D341Med (cell line): ENCODE measurements around the gene ITGB4.

ENCODE experiments used
- DNase-seq: peaks from one replicate; pipeline ENCODE4 v3.0.0; 2012; ENCODE audit warnings: low spot score

Gene ITGB4

DNA sequence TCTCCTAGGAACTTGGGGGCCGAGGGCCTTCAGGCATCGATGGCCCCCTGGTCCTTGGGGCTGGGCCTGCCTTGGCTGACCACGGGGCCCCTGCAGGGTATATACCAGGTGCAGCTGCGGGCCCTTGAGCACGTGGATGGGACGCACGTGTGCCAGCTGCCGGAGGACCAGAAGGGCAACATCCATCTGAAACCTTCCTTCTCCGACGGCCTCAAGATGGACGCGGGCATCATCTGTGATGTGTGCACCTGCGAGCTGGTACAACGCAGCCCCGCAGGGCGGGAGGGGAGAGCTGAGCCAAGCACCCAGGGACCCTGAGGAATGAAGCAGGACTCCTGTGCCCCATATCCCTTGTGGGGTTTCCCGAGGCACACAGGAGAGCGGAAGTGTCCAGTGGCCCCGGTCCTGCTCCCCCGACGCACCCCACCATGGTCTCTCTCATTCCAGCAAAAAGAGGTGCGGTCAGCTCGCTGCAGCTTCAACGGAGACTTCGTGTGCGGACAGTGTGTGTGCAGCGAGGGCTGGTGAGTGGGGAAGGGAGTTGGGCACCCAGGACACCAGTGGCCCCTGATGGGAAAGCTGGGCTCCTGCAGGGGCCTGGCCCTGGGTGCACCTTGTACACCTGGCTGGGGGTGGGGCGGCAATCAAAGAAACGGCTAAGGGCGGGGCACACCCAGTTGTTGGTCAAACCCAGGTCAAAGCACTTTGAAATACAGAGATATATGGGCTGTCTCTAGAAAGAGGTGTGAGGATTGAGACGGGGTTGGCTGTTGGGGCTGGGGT, 10.6 kb downstream of the ITGB4 start:
- DNase-seq: no peak

- no peak for DNase-seq
Measured at GRCh38 chr17:75733471-75733870, 12.2 kb downstream of the ITGB4 start.

DNA sequence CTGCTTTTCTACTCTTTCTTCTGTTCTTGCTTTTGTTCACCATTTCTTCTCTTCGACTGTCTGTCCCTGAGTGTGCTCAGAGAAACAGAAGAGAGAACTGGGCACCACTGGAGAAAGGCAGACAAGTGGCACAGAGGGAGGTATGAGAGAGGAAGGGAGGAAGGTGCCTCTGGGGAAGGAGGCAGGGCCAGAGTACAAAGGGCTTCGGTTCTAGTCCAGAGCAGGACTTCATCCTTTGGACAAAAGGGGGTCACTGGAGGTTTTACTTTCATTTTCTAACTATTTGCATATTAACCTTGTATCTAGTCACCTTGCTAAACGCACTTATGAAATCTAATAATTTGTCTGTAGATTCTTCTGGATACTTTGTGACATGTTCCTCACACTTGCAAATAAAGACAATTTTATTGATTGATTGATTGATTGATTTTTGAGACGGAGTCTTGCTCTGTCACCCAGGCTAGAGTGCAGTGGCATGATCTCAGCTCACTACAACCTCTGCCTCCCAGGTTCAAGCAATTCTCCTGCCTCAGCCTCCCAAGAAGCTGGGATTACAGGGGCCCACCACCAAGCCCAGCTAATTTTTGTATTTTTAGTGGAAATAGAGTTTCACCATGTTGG, 13.5 kb downstream of the ITGB4 start:
- no peak for DNase-seq

DNA sequence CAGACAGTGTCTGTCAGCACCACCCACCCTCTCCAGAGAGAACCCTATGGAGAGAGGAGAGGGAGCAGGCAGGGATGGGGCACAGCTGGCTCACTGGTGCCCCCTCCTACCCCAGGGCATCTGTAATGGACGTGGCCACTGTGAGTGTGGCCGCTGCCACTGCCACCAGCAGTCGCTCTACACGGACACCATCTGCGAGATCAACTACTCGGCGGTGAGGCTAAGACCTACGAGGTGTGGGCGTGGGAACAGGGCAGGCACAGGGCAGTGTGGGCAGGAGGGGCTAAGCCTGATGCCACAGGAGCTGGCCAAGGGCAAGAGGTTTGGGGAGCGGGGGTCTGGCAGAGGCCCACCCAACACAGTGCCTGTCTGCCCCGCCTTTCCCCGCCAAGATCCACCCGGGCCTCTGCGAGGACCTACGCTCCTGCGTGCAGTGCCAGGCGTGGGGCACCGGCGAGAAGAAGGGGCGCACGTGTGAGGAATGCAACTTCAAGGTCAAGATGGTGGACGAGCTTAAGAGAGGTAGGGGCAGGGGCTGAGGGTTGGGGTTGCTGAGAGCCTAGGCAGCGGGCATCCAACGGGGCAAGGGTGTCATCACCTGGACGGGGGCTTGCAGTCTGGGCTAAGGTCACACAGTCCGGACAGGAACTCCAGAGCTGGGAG, 15.0 kb downstream of the ITGB4 start:
- no peak for DNase-seq

GRCh38 chr17:75737133-75737962, 16.1 kb downstream of the ITGB4 start:
- DNase-seq: no peak

DNA sequence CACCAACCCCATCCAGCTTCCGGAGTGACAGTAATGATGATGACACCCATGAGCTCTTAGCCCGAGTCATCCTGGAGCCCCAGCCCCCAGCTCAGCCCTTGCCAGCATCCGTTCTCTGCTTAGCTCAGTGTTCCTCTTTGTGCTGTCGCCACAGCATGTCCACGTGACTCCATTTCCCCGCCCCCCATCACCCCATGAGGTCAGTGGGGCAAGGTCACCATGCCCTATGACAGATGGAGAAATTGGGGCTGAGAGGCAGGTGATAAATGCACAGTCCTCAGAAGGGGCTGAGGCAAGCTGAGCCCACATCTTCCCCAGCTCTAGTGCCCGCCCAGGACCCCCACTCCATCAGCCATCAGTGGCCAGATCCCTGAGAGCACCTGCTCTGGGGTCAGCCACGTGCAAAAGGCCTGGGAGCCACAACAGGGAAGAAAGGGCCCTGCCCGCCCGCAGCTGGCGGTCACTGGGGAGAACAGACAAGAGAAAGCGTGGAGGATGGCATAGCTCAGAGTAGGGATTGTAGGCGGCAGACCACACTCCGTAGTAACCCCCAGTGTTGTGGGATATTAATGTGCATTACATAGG, 17.1 kb downstream of the ITGB4 start:
- DNase-seq: no peak

- DNase-seq: no peak
Measured at GRCh38 chr17:75739174-75739573, 17.9 kb downstream of the ITGB4 start.

DNA sequence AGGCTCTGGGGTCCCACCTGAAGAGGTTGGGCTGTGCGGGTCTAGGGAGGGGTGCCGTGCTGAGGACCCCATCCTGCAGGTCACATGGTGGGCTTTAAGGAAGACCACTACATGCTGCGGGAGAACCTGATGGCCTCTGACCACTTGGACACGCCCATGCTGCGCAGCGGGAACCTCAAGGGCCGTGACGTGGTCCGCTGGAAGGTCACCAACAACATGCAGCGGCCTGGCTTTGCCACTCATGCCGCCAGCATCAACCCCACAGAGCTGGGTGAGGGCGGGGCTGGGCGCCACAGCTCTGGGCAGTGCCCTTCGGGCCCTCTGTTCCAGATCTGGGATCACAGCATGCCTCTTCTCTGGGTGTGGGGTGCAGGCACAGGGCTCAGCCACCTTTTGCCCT, 18.5 kb downstream of the ITGB4 start:
- DNase-seq: no peak

GRCh38 chr17:75740215-75740614, 19.0 kb downstream of the ITGB4 start:
- DNase-seq: no peak

DNA sequence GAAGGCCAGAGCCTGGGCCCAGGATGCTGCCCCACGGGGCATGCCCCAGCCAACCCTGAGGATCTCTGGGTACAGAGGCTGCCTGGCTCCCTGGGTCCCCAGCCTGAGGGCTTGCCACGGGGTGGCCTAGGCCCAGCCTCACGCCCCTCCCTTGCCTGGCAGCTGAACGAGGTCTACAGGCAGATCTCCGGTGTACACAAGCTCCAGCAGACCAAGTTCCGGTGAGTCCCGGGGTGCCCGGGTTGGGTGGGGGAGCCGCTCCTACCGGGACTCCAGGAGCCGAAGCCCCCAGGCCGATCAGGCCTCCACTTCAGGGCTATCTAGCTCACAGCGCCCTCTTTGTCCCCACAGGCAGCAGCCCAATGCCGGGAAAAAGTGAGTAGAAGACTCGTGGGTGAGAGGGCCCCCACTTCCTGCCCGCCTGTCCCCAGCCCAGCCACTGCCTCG, 19.4 kb downstream of the ITGB4 start:
- DNase-seq: no peak

GRCh38 chr17:75742337-75742736, 21.1 kb downstream of the ITGB4 start:
- DNase-seq: no peak

DNA sequence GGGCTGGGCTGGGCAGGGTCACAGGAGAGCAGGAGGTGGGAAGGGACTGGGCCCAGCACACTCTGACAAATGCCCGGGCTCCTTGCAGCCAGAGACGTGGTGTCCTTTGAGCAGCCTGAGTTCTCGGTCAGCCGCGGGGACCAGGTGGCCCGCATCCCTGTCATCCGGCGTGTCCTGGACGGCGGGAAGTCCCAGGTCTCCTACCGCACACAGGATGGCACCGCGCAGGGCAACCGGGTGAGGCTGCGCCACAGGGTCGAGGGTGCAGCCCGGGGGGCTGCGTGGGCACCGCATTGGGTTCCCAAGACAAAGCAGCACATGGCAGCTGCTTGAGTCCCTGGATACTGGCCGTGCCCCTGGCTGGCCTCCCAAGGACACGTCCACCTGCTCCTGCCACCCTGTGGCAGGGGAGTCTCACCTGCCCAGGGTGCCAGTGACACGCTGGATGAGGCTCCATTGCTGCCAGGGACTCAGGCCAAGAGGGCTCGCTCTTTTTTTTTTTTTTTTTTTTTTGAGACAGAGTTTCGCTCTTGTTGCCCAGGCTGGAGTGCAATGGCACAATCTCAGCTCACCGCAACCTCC, 22.5 kb downstream of the ITGB4 start:
- no peak for DNase-seq

GRCh38 chr17:75748706-75749105, 27.4 kb downstream of the ITGB4 start:
- DNase-seq: no peak

- DNase-seq: peak; percentile 93
Measured at GRCh38 chr17:75749545-75750389, 28.5 kb downstream of the ITGB4 start.

- DNase-seq: no peak
Measured at GRCh38 chr17:75750661-75751423, 29.6 kb downstream of the ITGB4 start.

DNA sequence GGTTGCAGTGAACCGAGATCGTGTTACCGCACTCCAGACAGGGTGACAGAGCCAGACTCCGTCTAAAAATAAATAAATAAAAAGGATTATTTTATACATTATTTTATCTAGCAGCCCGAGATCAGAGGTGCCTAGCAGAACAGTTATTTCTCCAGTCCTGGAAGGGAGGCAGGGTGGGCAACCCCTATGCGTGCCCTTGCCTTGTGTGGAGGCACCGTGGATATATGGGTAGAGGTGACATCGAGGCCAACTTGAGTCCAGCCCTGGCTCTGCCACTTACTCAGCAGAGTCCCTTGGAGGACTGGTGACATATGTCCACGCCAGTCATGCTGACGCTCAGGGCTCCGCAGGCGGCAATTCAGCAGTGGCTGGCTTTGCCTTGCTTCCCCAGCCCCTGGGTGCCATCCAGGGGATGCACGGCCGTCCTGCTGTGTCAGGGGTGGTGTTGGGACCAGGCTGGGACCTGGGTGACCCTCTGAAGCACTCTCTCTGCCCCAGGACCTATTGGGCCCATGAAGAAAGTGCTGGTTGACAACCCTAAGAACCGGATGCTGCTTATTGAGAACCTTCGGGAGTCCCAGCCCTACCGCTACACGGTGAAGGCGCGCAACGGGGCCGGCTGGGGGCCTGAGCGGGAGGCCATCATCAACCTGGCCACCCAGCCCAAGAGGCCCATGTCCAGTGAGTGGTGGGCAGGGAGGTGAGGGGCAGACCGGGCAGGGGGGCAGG, 30.6 kb downstream of the ITGB4 start:
- no peak for DNase-seq

DNA sequence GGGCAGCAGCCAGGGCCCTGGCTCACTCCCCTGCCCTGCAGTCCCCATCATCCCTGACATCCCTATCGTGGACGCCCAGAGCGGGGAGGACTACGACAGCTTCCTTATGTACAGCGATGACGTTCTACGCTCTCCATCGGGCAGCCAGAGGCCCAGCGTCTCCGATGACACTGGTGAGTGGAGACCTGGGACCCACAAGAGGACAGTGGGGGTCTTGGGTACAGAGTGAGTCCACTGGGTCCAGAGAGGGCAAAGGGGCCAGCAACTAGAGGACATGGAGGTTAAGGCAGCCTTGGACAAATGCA, 31.1 kb downstream of the ITGB4 start:
- DNase-seq: no peak

- no peak for DNase-seq
Measured at GRCh38 chr17:75752802-75753513, 31.7 kb downstream of the ITGB4 start.
